Islet precursor cell (in vitro differentiated cells): ENCODE measurements around the gene GRID2.
"Not testable (repeated sequence)": the region's sequence is repeated elsewhere in the genome, so short reads cannot be mapped to it uniquely, and the experiment has no call there.

Experiments
- DNase-seq: peaks from one replicate; pipeline ENCODE4 v3.0.0-alpha.2; 2018

GRID2 gene

GRCh38 chr4:93617606-93618005 is 1313.8 kb downstream of the GRID2 start:
- no peak for DNase-seq

DNA sequence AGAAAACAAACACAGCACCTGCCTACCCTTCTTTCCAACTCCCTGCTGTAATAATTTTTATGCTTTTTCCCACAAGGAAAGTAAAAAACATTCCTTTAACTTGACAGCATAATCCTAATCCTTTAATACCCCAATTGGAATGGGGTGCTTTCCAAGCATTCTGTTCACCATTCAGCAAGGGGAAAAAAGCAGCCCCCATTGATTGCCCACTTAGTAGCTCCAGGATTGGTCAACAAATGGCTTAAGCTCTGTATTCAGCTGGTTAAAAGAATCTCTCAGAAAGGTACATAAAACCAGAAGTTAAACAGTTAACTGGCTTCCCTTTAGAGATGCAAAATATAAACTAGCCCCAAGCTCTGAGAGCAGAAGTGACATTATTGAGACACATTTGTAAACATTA is 1330.0 kb downstream of the GRID2 start:
- no peak for DNase-seq

DNA sequence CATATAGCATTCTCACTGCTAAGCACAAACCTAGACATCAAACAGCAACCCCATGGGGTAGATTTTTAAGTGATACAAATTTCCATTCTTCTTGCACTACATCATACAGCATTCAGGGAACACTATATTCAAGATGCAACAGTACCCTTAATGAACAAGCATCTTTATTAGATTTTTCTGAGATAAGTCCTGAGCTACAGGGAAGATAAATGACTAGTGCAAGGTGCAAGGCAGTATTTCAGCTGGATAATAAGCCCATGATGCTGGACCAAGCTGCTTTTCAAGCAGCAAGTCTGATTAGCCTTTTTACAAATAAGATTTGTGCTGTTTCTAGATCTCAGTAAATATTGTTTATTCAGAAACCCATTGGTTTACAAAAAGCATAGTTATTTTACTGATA is 1332.2 kb downstream of the GRID2 start:
- no peak for DNase-seq

DNA sequence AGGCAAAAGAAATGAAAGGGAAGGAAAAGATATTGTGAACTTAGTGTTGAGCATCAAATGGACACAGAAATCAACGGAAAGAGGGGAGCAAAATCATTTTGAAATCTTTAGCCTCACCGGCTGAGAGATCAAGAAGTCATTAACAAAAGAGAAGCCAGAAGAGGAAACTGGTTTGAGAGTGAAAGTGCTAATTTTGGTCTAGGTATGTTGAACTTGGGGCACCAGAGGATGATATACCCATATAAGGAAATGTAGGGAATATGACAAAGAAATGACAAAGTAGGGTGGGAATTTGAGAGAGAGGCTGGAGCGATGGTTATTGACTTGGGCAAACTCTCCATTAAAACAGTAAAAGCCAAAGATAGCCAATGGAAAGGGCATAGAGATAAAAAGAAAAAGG is 1341.4 kb downstream of the GRID2 start:
- DNase-seq, result no peak

DNA sequence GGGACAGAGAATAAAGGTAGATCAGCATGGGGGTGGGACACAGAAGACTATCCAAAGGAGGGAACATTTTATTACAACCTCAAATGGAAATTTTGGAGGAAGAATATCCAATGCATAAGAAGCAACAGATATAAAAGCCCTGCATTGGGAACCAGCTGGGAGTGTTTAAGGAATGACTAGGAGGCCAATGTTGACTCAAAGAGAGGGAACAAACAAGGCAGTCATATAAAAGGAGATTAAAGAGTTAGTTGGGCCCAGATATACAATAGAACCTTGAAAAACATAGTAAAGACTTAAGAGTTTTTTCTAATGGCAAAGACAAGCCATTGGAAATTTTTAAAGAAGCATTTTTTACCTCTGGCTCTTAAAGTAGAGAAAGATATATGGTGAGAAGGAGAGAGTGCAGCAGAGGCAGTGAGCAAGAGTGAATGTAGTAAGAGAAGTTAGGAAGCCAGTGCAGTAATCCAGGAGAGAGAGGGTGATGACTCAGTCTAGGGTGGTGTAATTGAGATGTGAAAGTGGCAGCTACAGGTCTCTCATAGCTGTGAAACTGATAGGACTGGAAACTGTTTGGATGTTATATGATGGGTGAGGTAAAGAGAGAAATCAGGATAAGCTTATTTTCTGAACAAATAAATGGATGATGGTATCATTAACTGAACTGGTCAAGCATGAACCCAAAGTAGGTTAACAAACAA is 1342.6 kb downstream of the GRID2 start:
- DNase-seq, result no peak

GRCh38 chr4:93648258-93648657 is 1344.5 kb downstream of the GRID2 start:
- DNase-seq, result no peak

DNA sequence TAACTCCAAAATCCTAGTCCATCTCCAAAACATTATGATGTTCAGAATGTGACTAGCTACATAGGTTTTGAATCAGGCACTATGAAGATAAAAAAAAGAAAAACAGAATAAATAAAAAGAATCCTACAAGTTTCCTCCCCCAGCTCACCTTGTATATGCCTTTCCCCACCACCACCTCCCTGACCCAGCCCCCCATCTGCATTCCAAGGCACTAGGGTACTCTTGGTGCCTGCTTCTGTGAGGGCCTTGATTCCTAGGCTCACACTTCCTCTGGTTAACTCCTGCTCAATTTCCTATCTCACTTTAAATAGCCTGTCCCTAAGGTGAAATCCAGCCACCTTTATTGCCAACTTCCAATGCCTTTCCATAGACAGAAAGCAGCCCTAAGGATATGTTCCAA is 1346.1 kb downstream of the GRID2 start:
- no peak for DNase-seq

- DNase-seq, result no peak
These were observed 1350.4 kb downstream of the GRID2 start for GRCh38 chr4:93654211-93654610.

DNA sequence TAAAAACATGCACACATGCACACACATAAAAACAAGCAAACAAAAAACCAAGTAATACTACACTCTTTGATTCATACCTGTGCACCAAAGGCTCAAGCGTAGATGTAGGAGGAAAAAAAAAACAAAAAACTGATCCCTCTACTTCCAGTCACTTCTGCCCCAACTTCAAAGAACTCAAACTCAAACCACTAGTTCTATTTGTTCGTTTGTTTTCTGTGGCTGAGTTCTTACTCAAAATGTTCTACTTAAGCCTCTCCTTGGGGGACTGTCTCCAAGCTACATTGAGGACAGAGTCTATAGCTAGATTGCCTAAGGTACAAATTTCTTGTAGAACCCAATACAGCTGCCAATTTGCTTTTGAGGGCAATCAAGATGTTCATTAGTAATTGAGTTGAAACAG is 1353.8 kb downstream of the GRID2 start:
- DNase-seq, result no peak

DNA sequence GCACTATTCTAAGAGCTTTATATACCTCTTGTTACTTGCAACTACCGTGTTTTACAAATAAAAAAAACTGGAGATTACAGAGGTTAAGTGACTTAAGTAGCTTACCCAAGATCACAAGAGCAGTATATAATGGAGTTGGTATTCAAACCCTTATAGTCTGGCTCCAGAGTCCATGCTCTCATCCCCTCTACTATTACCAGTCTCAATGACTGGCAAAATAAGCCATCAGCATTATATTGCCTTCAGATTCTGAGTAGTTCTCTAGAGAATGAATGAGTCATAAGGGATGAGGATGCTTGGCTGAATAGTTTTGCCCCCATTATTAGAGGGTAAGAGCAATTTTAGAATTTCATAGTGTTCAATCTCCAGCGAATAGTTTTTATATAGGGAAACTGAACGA is 1354.7 kb downstream of the GRID2 start:
- DNase-seq, result no peak

- DNase-seq, result no peak
These were observed 1355.9 kb downstream of the GRID2 start for GRCh38 chr4:93659629-93660028.

DNA sequence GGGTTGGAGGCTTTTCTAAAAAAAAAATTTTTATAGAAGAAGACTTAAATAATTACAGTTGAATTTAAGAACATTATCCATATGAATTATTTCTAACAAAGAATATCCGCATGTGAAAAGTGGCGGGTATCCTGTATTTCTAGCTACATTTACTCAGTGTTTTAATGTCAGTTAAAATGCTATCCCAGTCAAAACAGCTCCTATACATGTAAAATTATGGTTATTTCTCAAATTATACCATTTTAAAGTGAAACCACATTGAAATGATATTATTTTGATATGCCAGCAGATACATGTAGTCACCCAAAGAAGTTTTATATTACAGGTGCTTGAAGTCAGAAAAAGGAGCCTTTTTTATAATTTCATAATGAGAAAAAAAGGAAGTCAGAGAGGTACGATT is 1356.3 kb downstream of the GRID2 start:
- no peak for DNase-seq

- DNase-seq, result no peak
These were observed 1366.7 kb downstream of the GRID2 start for GRCh38 chr4:93670434-93670833.

GRCh38 chr4:93671093-93671492 is 1367.3 kb downstream of the GRID2 start:
- DNase-seq, result no peak

DNA sequence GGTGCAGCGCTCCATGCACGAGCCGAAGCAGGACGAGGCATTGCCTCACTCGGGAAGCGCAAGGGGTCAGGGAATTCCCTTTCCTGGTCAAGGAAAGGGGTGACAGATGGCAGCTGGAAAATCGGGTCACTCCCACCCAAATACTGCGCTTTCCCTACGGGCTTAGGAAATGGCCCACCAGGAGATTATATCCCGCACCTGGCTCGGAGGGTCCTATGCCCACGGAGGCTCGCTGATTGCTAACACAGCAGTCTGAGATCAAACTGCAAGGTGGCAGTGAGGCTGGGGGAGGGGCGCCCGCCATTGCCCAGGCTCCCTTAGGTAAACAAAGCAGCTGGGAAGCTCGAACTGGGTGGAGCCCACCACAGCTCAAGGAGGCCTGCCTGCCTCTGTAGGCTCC is 1373.2 kb downstream of the GRID2 start:
- not testable (repeated sequence) for DNase-seq

DNA sequence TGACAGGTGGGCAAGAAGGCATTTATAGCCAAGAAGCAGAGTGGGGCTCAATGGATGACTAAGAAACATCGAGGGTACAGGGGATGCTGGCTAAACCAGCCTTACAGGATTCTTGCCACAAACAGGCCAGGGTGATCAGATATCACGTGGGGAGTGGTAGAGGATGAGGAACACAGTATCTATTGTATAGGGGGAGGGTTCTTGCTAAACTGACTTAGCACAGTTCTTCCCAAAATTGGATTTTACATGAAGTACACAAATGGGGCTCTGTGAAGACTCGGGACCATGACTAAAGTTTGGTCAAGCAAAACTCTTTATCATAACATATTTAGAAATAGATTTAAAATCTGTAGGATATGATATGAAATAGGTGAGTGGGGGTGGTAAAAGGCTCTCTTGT is 1380.8 kb downstream of the GRID2 start:
- peak; percentile 82 for DNase-seq

DNA sequence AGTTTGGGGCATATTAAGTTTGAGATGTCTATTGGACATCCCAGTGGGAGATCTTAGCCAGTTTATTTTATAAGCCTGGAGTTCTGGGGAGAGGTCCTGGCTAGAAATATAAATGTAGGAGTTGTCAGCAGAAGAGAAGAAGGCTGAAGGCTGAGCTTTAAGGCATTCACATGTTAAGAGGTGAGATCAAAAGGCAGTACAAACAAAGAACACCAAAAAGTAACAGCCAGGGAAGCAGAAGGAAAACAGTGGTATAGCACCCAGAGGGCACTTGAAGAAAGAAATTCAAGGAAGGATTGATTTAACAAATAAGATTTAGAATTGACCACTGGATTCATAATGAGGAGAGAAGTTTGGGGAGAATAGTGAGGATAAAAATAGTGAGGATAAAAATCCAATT is 1383.5 kb downstream of the GRID2 start:
- DNase-seq, result no peak

DNA sequence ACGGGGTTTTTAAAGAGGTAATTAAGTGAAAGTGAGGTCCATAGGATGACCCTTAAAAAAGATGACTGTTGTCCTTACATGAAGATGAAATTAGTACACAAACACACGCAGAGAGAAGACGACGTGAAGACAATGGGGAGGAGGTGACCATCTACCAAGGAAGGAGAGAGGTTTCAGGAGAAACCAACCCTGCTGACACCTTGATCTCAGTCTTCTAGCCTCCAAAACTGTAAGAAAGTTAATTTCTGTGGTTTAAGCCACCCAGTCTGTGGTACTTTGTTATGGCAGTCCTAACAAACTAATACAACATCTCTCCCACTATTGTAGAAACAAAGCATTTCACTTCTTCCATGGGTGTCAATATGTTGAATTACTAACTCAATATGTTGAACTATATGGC is 1385.2 kb downstream of the GRID2 start:
- DNase-seq, result no peak

GRCh38 chr4:93693141-93693540 is 1389.4 kb downstream of the GRID2 start:
- DNase-seq, result no peak

GRCh38 chr4:93698686-93699085 is 1394.9 kb downstream of the GRID2 start:
- DNase-seq, result no peak

GRCh38 chr4:93700571-93700970 is 1396.8 kb downstream of the GRID2 start:
- DNase-seq, result no peak

DNA sequence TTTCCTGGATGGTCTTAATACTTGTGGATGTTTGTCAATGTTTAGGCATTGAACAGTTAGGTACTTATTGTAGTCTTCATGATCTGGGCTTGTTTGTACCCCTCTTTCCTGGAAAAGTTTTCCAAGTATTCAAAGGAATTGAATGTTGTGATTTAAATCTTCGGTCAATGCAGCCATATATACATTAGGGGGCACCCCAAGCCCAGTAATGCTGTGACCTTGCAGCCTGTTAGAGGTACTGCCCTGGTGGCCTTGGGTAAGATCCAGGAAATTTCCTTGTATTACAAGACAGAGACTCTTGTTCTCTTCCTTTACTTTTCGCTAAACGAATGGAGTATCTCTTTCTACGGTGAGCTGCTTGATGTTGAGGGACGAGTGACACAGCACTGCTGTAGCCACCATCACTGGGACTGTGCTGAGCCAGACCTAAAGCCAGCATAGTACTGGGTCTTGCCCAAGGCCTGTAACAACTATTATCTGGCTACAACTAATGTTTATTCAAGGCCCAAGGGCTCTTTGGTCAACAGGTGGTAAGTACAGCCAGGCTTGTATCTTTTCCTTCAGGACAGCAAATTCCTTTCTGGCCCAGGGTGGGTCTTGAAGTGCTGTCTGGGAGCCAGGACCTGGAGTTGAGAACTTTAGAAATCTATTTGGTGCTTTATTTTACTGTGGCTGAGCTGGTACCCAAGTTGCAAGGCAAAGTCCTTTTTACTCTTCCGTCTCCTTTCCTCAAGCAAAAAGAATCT is 1406.5 kb downstream of the GRID2 start:
- DNase-seq, result peak; percentile 66

GRCh38 chr4:93710847-93711430 is 1407.2 kb downstream of the GRID2 start:
- no peak for DNase-seq

- DNase-seq, result no peak
These were observed 1414.5 kb downstream of the GRID2 start for GRCh38 chr4:93718233-93718632.
